Measurements from ENCODE around the gene DZIP1L.

DZIP1L gene

GRCh38 chr3:138068579-138069174, 46.7 kb downstream of the DZIP1L start:
- TF ChIP-seq CTCF (IDR thresholded peaks at IDR 0.05; ENCODE audit: low read depth, low read length) (peak; percentile 98), POLR2A (IDR thresholded peaks at IDR 0.05; ENCODE audit: extremely low read depth, insufficient read length) (no peak)
- peak; percentile 84 for DNase-seq (ENCODE audit: low read depth)
- H3K4me3 ChIP-seq (ENCODE audit: low read depth, low read length): no peak overlapping the region

- no peak for TF ChIP-seq POLR2A (IDR thresholded peaks at IDR 0.05; ENCODE audit: extremely low read depth, insufficient read length)
- no peak for TF ChIP-seq CTCF (IDR thresholded peaks at IDR 0.05; ENCODE audit: low read depth, low read length)
- TF ChIP-seq MYC (IDR thresholded peaks at IDR 0.05; ENCODE audit: low read depth, low read length): no peak
- TF ChIP-seq MAX (IDR thresholded peaks at IDR 0.05; ENCODE audit: low read depth, low read length): no peak
- H3K4me3 ChIP-seq (ENCODE audit: low read depth, low read length): no peak overlapping the region
- no peak for DNase-seq (ENCODE audit: low read depth)
Measured at GRCh38 chr3:138068046-138068445, 47.4 kb downstream of the DZIP1L start.

- H3K4me3 ChIP-seq (ENCODE audit: low read depth, low read length): no peak overlapping the region
- no peak for DNase-seq (ENCODE audit: low read depth)
- no peak for TF ChIP-seq POLR2A (IDR thresholded peaks at IDR 0.05; ENCODE audit: extremely low read depth, insufficient read length)
- TF ChIP-seq CTCF (IDR thresholded peaks at IDR 0.05; ENCODE audit: low read depth, low read length): no peak
- TF ChIP-seq MYC (IDR thresholded peaks at IDR 0.05; ENCODE audit: low read depth, low read length): no peak
- no peak for TF ChIP-seq MAX (IDR thresholded peaks at IDR 0.05; ENCODE audit: low read depth, low read length)
Measured at GRCh38 chr3:138066972-138067371, 48.4 kb downstream of the DZIP1L start.

GRCh38 chr3:138066383-138066782, 49.0 kb downstream of the DZIP1L start:
- no peak overlapping the region for H3K4me3 ChIP-seq (ENCODE audit: low read depth, low read length)
- no peak for DNase-seq (ENCODE audit: low read depth)
- TF ChIP-seq MYC (IDR thresholded peaks at IDR 0.05; ENCODE audit: low read depth, low read length) (no peak), POLR2A (IDR thresholded peaks at IDR 0.05; ENCODE audit: extremely low read depth, insufficient read length) (no peak), CTCF (IDR thresholded peaks at IDR 0.05; ENCODE audit: low read depth, low read length) (no peak), MAX (IDR thresholded peaks at IDR 0.05; ENCODE audit: low read depth, low read length) (no peak)

GRCh38 chr3:138065949-138066348, 49.5 kb downstream of the DZIP1L start:
- TF ChIP-seq MYC (IDR thresholded peaks at IDR 0.05; ENCODE audit: low read depth, low read length) (no peak), POLR2A (IDR thresholded peaks at IDR 0.05; ENCODE audit: extremely low read depth, insufficient read length) (no peak), MAX (IDR thresholded peaks at IDR 0.05; ENCODE audit: low read depth, low read length) (no peak), CTCF (IDR thresholded peaks at IDR 0.05; ENCODE audit: low read depth, low read length) (no peak)
- DNase-seq (ENCODE audit: low read depth): no peak
- no peak overlapping the region for H3K4me3 ChIP-seq (ENCODE audit: low read depth, low read length)

GRCh38 chr3:138063416-138063815, 52.0 kb downstream of the DZIP1L start:
- DNase-seq (ENCODE audit: low read depth): peak; percentile 22
- H3K4me3 ChIP-seq (ENCODE audit: low read depth, low read length): no peak overlapping the region
- no peak for TF ChIP-seq MAX (IDR thresholded peaks at IDR 0.05; ENCODE audit: low read depth, low read length)
- TF ChIP-seq MYC (IDR thresholded peaks at IDR 0.05; ENCODE audit: low read depth, low read length): no peak
- TF ChIP-seq POLR2A (IDR thresholded peaks at IDR 0.05; ENCODE audit: extremely low read depth, insufficient read length): no peak
- no peak for TF ChIP-seq CTCF (IDR thresholded peaks at IDR 0.05; ENCODE audit: low read depth, low read length)
